Activated CD4-positive, CD25-positive, alpha-beta regulatory T cell treated with anti-CD3 and anti-CD28 coated beads, Interleukin-2, amount 50 U/mL, for 24 hours (primary cell): ENCODE measurements around the gene POLR2C.
"Not testable (repeated sequence)": the region's sequence is repeated elsewhere in the genome, so short reads cannot be mapped to it uniquely, and the experiment has no call there.

ENCODE experiments used
- ATAC-seq, 2 donors: fragments of 150-1000 bp; cut with Tn5 transposase; one replicate each; pipeline ENCODE4 v1.10.0; 2021; ENCODE audit warnings: mild to moderate bottlenecking in 1 of 2, moderate library complexity in 1 of 2

The POLR2C gene

DNA sequence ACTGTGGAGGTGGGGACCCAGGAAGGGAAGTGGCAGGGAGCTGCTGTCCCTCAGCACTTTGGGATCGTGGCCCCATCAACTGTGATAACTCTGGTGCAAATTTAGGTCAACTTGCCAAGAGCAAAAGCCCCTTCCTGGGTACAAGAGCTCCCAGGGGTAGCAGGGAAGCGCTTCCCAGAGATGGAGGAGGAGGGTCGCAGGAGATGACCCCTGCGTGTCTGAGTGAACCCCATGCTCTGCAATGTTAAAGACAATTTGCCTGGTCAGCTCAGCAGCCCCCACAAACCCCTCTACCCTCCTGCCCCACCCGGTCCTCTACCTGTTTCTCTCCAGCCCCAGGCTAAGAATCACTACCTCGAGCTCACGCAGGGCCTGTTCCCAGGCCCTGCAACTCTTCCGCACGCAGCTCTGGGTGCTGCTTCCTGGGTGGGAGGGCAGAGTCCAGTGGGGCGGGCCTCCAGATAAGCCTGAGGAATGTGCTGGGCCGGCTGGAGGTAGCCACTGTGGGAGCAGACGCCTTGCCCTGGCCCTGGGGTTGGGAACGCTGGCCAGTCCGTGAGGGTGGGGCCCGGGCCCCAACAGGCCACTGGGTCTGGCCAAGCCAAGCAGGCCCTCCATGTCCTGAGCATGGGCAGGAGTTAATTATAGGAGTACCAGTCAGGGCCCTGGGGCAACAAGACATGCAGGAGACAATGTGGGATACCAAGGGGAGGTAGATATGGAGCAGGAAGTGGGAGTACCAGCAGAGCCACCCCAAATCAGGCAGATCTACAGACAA lies 17.7 kb downstream of the POLR2C start:
- ATAC-seq = no peak

DNA sequence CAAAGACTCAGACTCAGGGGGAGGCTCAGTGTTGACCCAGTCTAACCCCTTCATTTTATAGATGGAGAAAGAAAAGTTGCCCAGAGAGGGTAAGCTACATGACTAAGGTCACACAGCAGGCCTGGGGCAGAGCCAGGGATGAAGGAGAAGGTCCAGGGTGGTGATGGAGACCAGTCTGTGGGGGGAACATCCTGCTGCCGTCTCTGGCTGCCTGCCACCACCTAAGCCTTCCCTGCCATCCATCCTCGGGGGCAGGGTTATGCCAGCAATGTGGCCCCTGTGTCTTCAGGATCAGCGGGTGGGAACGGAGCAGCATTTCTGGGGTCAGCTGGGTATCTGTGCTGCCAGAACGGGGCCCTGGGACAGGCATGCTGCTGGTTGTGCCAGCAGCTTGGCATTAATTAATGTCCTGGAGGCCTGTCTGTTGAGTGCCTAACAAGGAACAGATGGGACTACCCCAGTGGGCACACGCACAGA lies 18.3 kb downstream of the POLR2C start:
- no peak for ATAC-seq

DNA sequence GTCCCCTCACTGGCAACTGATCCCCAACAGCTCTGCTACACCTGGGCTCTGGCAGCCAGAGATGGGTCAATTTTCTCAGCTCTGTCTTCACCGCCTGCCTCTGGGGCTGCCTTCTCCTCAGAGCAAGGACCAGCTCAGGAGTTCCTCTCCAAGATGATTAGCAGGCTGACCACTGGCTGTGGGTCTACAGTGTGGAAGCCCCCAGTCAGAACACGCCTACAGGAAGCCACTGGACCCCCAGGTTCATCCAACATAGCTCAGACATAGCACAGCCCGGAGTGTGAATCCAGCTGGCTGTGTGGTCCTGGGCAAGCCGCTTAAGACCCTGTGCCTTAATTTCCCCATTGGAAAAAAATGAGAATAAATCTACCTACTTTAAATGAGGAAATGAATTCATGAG lies 18.9 kb downstream of the POLR2C start:
- no peak for ATAC-seq

DNA sequence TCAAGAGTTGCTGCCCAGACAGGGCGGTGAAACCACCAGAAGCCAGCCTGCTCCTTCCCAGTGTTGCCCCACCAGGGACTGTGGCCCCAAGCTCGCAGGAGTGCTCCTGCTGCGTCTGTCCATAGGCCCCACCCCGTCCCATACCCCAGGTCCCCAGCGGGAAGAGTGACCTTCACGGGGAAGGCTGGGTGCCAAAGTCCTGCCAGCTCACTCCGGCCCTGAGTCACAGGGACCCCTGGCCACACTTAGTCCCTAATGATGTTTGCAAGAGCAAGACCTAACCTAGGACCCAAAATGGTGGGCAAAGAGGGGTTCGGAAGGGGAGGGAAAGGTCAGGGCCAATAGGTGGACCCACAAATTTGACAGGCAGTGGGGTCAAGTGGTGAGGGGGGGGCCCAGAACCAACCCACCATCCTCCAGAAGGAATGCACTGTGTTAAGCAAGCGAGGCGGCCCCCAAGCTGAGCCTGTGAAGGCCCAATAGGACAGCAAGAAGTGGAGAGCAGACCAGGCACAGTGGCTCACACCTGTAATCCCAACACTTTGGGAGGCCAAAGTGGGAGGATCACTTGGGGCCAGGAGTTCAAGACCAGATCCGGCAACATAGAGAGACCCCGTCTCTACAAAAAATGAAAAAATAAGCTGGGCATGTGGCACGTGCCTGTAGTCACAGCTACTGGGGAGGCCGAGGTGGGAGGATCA lies 20.5 kb downstream of the POLR2C start:
- ATAC-seq = no peak

DNA sequence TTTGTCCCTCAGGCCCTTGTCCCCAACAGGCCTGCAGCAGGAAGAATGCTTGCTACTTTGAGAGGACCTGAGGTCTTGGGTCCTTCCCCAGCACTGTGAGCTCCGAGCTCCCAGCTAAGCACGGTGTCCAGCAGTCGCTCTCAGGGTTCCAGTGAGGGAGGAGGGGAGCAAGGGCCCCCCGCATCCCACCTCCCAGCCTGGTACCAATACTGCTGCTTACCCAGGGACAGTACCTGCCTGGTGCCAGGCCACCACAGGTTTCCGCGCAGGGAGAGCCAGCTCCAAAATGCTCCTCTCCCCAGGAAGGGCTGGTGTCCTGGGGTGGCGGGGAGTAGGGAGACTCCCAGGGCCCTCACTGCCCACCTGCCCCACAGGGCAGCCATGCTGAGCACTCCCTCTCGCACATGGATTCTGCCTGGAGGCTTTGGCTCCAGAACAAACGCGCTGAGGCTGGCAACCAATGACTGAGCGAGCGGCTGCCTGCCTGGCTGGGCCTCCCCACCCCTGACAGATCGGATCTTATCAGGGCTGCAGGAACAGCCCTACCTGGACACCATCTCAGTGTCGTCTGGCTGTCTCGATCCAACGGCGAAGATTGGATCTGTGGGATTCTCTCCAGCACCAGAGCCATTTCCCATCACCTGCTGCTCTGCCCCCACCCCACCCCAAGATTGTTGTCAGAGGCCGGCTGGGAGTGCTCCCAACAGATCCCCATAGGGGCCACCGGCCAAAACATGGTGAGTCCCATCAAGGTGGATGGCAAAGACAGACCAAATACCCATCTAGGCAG lies 21.4 kb downstream of the POLR2C start:
- no peak for ATAC-seq

DNA sequence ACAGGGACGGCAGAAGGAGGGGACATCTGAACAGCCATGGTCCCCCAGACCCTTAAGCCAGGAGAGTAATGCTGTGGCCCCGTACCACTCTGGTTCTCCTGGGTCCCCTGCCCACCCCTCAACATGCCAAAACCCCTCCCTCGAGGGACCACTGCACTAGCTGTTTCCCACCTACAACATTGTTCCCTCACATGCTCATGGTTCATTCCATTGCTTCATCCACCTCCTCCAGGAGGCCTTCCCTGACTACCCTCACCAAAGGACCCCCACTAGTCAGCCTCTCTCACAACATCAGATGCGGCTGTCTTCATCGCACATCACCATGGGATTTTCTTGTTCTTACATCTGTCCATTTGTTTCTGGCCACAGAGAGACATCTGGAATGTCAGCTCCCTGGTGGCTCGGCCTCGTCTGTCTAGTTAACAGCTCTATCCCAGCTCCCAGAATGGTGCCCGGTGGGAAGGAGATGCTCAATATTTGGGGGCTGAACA lies 22.1 kb downstream of the POLR2C start:
- no peak for ATAC-seq

DNA sequence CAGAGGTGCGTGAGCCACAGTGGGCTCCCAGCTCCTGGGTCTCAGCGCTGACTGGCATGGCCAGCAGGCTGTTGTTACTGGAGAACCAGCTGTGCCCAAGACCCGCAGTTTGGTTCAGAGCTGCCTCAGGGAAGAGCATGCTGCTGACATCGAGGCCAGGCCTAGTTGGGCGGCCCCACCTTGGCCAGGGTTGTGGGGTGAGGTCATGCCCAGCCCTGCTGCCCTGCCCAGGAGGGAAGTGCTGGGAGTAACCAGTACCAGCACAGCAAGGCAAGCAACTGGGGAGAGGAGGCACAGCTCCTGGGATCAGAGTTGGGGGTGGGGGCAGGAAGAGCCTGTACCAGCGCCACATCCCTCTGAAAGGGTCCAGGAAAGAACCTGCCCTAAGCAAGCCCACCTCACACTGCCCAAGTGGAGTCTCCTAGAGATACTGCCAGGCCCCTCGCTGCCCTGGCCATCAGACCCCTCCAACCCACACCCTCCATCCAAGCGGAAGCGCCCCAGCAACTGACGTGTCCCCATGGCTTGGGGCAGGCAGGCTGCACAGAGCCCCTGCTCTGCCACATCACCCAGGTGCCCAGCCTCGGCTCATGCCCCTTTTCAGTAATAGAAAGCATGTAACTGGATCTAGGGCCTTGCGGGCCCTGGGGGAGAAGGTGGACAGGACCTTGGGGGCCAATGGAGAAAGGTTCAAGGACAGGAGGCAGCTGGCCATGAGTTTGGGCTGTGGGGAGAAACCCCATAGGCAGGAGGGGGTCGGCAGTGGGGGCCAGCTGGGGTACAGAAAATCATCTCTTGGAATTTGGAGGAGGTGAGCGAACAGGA lies 22.8 kb downstream of the POLR2C start:
- ATAC-seq = no peak

DNA sequence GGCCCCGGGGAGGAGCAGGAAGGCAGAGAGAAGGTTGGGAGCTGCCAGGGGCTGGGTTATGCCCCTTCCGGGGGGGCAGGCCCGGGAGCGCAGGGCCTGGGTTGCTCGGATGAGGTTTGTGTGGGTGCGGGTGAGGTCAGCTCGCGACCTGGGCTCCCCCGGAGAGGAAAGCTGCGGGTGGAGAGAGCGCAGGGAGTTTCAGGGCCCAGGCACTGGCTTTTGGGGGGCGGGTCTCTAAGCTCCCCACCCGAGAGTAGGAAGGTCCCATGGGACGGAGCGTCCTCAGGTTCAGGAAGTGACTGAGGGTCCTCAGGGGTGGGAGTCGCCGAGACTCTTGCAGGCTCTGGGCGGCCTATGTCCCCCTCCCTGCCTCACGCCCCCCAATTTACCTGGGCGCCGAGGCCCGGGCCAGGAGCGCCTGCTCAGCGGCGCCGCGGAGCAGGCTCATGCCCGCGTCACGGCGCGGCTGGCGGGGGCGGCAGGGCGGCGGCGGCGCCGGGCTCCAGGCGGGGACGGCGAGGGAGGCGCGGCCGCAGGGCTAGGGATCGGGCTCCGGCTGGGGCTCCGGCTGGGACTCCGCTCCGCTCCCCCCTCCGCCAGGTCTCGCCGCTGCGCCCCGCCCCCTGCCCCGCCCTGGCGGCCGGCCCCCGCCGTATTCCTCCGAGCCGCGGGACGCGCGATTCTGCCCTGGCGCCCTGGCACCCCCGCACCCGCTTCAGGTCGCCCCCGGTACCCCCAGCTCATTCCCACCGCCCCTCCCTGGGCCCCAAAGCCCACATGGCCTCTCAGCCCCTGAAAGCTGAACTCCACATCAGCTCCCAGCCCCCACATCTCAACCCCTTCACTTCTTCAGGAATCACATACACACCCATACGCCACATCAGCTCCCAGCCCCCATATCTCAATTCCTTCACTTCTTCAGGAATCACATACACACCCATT lies 23.7 kb downstream of the POLR2C start, which contains the start of gene DOK4:
Gene DOK4 (minus strand): TSS at position 578 of the 942 bp plus-strand sequence. CDS start 6,986 bp downstream, outside the sequence.
- peak; percentile 97 to 98 for ATAC-seq

DNA sequence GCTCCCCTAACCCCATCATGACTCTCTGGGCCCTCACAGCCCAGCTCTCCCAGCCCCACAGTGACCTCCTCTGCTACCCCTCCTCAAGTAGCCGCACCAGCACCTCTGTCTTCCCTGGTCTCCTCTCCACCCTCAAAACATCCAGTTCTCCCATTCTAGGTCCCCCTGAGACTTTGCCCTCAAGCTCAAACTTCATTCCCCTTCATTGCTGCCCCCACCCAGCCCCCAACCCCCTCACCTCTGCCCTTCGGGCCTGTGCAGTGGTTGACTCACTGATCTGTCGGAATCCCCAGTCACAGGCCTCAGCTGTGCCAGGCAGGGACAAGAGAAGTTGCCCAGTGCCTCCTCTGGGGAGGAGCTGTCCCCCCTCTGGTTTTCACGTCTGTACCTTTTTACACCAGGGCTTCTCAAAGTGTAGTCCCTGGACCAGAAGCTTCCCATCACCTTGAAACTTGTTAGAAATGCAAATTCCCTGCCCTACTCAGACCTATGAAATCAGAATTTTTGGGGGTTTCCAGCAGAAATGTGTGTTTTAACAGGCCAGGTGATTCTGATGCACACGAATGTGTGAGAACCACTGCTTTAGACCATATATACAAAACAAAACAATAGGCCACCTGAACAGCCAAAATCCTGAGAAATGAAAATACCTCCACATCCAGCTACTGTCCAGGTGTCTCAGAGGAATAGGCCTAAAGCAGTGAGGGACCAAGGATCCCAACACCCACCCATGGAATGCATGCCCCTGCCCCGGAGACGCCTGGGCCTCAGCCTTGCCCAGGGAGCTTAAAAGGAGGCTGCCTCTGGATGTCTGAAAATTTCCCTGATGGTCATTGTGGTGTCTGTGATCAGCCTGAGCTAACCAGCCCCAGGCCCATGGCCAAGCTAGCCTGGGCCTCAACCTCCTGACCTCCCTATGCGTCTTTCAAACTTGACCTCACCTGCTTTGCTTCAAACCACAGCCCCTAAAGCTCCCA lies 24.7 kb downstream of the POLR2C start:
- ATAC-seq = no peak

DNA sequence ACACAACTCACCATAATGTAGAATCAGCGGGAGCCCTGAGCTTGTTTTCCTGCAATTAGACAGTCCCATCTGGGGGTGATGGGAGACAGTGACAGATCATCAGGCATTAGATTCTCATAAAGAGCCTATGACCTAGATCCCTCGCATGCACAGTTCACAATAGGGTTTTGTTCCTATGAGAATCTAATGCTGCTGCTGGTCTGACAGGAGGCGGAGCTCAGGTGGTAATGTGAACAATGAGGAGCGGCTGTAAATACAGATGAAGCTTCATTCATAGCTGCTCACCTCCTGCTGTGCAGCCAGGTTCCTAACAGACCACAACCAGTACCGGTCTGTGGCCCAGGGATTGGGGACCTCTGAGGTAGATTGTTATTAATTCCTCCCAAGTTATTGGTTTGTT lies 26.8 kb downstream of the POLR2C start:
- no peak for ATAC-seq

DNA sequence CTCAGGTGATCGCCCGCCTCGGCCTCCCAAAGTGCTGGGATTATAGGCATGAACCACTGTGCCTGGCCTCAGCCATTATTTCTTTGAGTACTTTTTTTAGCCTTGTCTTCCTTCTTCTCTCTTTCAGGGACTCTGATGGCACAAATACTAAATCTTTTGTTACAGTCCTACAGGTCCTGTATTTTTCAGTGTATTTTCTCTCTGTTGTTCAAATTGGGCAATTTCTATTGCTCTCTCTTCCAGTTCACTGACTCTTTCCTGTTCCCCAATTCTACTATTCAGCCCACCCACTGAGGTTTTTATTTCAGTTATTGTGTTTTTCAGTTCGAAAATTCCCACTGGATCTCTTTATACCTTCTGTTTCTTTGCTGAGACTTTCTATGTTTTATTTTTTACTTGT lies 31.3 kb downstream of the POLR2C start:
- no peak for ATAC-seq

DNA sequence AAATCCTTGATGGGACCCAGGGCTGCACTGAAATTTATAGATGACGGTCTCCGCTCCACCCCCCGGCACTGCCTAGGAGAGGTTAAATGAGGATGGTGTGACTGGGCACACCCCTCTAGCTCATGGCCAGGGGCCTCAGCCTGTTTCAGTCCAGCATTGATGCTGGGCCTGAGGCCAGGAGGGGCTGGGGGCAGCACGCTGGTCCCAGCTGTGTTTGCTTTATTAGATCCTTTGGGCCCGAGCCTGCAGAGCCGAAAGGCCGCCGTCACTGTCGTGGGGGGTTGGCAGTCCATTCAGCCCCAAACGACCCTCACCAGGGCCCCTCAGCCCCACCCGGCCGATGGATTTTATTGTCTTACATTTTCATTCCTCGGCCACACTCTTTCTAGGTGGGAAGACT lies 34.6 kb downstream of the POLR2C start:
- no peak for ATAC-seq

DNA sequence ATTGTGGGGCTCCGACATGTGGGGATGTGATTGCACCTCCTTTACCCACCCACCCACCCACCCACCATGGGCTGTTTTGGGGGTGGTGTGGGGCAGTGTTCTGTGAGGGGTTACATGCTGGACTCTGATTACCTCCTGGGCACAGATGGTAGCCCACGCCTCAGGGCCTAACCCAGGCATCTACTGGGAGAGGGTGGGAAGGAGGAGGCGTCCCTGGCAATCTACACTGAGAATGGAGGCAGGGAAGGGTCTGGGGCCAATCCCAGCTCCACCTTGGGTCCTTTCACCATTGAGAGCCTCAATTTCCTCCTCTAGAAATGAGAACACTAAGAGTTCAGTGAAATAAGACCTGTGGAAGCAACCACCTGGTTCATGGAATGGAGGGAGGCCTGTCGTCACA lies 35.6 kb downstream of the POLR2C start:
- no peak for ATAC-seq

DNA sequence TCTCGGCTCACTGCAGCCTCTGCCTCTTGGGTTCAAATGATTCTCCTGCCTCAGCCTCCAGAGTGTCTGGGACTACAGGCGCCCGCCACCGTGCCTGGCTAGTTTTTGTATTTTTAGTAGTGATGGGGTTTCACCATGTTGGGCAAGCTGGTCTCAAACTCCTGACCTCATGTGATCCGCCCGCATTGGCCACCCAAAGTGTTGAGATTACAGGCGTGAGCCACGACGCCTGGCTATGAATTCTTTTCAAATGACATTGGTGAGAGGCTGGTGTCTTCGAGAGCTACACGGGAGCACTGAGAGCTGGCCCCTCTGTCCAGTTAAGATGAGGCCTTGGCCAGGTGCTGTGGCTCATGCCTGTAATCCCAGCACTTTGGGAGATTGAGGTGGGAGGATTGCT lies 37.5 kb downstream of the POLR2C start:
- not testable (repeated sequence) for ATAC-seq

DNA sequence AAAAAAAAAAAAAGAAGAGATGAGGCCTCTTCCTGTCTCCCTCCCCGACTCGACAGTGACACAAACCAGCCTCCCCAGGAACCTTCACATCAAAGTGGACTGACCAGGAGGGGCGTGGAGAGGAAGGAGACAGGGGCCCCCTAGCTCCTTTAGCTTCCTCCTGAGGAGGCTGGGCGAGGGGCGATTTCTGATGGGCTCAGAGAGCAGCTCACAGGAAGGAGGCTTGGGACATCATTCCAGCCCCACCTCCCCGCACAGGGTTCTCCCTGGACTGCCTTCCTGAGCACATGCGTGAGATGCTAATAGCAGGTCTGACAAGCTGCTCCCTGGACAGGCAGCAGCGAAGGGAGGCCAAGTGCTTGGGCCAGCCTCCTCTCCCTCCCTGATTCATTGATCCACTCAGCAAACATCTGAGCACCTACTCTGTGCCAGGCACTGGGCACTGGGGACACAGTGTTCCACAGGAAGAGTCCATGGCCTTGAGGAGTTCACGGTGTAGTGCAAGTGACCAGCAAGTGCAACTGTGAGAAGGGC lies 38.2 kb downstream of the POLR2C start:
- no peak for ATAC-seq

DNA sequence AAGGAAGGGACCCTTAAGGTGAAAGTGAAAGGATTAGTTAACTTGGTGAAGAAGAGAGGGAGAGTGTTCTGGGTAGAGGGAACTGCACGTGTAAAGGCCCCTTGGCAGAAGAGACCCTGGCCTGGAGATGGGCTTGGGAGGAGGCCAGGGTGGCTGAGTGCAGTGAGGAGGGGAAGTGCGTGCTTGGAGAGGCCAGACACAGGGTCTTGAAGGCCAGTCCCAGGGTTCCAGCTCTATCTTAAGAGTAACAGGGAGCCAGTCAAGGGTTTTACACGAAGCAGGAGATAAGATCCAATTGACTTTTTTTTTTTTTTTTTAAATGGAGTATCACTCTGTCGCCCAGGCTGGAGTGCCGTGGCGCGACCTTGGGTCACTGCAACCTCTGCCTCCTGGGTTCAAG lies 39.0 kb downstream of the POLR2C start:
- no peak for ATAC-seq

DNA sequence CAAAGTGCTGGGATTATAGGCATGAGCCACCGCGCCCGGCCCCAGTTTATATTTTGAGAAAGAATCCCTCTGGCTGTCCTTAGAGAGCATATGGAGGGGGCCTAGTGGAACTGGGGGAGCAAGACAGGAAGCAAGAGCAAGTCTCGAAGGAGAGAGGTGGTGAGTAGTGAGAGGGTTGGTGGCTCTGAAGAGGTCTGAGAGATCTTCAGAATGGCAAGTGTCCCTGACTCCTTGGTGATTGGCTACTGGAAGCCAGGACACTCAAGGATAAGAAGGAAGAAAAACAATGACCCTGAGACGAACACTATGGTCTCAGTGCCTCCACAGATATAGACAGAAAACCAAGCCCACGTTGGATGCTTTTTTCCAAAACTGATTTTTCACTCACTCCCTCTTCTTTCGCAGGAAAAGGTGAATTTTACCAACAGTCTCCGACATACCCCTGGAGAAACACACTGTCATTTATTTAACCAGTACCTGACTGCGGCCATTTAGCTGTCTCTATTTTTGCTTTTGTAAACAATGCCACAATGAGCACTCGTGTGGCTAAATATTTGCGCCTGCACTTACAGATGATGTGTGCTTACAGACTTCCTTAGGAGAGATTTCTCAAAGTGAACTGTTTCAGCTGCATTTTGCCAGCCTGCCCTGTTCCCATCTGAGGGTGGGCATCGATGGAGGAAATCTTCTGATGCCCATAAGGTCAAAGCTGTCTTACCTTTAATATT lies 39.7 kb downstream of the POLR2C start:
- ATAC-seq = no peak

DNA sequence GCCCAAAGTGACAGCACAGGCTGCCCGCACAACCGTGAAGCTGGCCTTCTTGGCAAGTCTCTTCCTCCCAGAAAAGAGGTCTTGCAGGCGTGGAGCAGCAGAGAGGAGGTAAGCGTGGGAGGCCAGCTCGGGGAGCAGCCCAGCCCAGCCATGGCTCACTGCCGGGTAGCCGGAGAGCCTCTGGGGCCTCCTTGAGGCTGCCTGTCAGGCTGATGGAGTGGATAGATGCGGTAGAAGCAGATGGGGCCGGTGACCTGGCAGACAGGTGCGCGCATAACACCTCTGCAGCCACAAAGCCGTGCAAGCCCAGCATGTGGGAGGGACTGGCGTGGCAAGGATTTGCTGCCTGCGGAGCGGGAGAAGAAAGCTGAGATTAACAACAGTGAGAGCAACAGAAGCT lies 40.9 kb downstream of the POLR2C start:
- no peak for ATAC-seq

DNA sequence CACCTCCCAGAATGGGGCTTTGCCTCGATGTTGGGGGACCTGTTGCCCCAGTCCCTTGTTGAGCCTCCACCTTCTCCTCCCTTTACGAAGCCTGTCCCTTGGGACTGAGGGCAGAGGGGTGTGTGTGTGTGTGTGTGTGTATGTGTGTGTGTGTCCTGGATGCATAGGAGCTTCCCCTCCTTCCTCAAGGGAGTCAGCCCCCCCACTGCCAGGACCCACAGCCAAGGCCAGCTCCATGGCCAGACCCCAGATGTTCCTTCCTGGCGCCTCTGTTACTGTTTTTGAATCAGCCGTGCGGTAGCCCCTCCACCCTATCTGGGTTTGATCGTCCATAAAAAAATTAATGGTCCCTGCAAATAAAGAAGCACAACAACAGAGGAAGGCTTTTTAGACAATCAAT lies 41.5 kb downstream of the POLR2C start:
- no peak for ATAC-seq
